Measurements from ENCODE around the gene TMEM229B.

- TF ChIP-seq, protein P1, sequence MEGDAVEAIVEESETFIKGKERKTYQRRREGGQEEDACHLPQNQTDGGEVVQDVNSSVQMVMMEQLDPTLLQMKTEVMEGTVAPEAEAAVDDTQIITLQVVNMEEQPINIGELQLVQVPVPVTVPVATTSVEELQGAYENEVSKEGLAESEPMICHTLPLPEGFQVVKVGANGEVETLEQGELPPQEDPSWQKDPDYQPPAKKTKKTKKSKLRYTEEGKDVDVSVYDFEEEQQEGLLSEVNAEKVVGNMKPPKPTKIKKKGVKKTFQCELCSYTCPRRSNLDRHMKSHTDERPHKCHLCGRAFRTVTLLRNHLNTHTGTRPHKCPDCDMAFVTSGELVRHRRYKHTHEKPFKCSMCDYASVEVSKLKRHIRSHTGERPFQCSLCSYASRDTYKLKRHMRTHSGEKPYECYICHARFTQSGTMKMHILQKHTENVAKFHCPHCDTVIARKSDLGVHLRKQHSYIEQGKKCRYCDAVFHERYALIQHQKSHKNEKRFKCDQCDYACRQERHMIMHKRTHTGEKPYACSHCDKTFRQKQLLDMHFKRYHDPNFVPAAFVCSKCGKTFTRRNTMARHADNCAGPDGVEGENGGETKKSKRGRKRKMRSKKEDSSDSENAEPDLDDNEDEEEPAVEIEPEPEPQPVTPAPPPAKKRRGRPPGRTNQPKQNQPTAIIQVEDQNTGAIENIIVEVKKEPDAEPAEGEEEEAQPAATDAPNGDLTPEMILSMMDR (IDR thresholded peaks at IDR 0.05) = no peak
- no peak for TF ChIP-seq POLR2A (IDR thresholded peaks at IDR 0.05)
These were observed 13.1 kb upstream of the TMEM229B start for GRCh38 chr14:67501670-67502069.

Data from esophagus squamous epithelium (tissue), 4 donors.